Sigmoid colon (tissue), 3 donors: ENCODE data around the gene TEX12.

Experiments
- POLR2A ChIP-seq, 2 donors: fragments of 450-650 bp; IDR thresholded peaks; one replicate each; pipeline ENCODE4 v1.6.1; 2016; ENCODE audit warnings: antibody characterized with exemption in 2 of 2, mild to moderate bottlenecking in 2 of 2, moderate library complexity in 2 of 2
- TF ChIP-seq, protein P1 (sequence below), 4 experiments: fragments of 450-650 bp in 3 of 4; fragments of 200-600 bp in 1 of 4; IDR thresholded peaks; one replicate each; pipeline ENCODE4 v1.5.1; 2016 to 2019; ENCODE audit warnings: antibody characterized with exemption in 4 of 4, mild to moderate bottlenecking in 3 of 4, moderate library complexity in 2 of 4

- TF ChIP-seq POLR2A (IDR thresholded peaks at IDR 0.05) = no peak
- TF ChIP-seq, protein P1, sequence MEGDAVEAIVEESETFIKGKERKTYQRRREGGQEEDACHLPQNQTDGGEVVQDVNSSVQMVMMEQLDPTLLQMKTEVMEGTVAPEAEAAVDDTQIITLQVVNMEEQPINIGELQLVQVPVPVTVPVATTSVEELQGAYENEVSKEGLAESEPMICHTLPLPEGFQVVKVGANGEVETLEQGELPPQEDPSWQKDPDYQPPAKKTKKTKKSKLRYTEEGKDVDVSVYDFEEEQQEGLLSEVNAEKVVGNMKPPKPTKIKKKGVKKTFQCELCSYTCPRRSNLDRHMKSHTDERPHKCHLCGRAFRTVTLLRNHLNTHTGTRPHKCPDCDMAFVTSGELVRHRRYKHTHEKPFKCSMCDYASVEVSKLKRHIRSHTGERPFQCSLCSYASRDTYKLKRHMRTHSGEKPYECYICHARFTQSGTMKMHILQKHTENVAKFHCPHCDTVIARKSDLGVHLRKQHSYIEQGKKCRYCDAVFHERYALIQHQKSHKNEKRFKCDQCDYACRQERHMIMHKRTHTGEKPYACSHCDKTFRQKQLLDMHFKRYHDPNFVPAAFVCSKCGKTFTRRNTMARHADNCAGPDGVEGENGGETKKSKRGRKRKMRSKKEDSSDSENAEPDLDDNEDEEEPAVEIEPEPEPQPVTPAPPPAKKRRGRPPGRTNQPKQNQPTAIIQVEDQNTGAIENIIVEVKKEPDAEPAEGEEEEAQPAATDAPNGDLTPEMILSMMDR (IDR thresholded peaks at IDR 0.05) = no peak
These were observed 43.7 kb downstream of the TEX12 start for GRCh38 chr11:112210890-112211289.
